ENCODE measurements around the gene TBL1X. TPM values are rescaled to one million over a fixed set of nuclear protein-coding genes. Genes with fewer than 3 reads are reported as not detected.

TBL1X gene
- total RNA-seq, 1 experiment from 2014 or later = 14.6 TPM

GRCh38 chrX:9538544-9539045 is 73.7 kb downstream of the TBL1X start:
- Histone ChIP-seq H3K4me3 (ENCODE audit: low read depth in 2 of 2, low read length in 2 of 2) (no peak overlapping the region), H3K36me3 (ENCODE audit: control insufficient read depth, insufficient read depth, low read length) (no peaks in the 10 kb centered on the region), H3K4me1 (ENCODE audit: control insufficient read depth, insufficient read depth, low read length) (no peaks in the 10 kb centered on the region), H3K9me3 (ENCODE audit: control insufficient read depth, insufficient read depth, low read depth, low read length) (no peaks in the 10 kb centered on the region), H3K27ac (ENCODE audit: low read length) (no peak overlapping the region), H3K27me3 (ENCODE audit: control insufficient read depth, insufficient read depth, low read length) (no peaks in the 10 kb centered on the region)
- BruUV-seq (replicated peaks) = no TSS peak
- POLR2A ChIA-PET = no interaction called here
- CTCF ChIA-PET = no interaction called here
- in situ Hi-C loops (cut with HindIII; ENCODE audit: low pct_unique_long_range_greater_than_20kb, low sequenced_read_pairs) (no loop called here), intact Hi-C loops (cut with micrococcal nuclease; ENCODE audit: unreplicated experiment) (no loop called here)
- no peak for DNase-seq (ENCODE audit: low read depth, low spot score)
- no peak for ATAC-seq
- TF ChIP-seq TCF7L2 (IDR thresholded peaks at IDR 0.05; ENCODE audit: low read depth, low read length) = no peak
- TF ChIP-seq POLR2AphosphoS5 (IDR thresholded peaks at IDR 0.05; ENCODE audit: low read depth, low read length) = no peak
- no peak for TF ChIP-seq SIN3A (IDR thresholded peaks at IDR 0.05; ENCODE audit: borderline replicate concordance, insufficient read depth, low read depth, low read length)
- TF ChIP-seq REST (IDR thresholded peaks at IDR 0.05; ENCODE audit: insufficient read depth in 1 of 2, low read depth in 2 of 2, low read length in 1 of 2) = no peak
- TF ChIP-seq CTCF (IDR thresholded peaks at IDR 0.05) = no peak

- ATAC-seq = no peak
- H3K4me3 ChIP-seq (ENCODE audit: low read depth in 2 of 2, low read length in 2 of 2) = no peak overlapping the region
- no peak for DNase-seq (ENCODE audit: low read depth, low spot score)
- POLR2A ChIA-PET = no interaction called here
- TF ChIP-seq REST (IDR thresholded peaks at IDR 0.05; ENCODE audit: insufficient read depth in 1 of 2, low read depth in 2 of 2, low read length in 1 of 2) (no peak), CTCF (IDR thresholded peaks at IDR 0.05) (no peak), POLR2AphosphoS5 (IDR thresholded peaks at IDR 0.05; ENCODE audit: low read depth, low read length) (no peak), TCF7L2 (IDR thresholded peaks at IDR 0.05; ENCODE audit: low read depth, low read length) (no peak), SIN3A (IDR thresholded peaks at IDR 0.05; ENCODE audit: borderline replicate concordance, insufficient read depth, low read depth, low read length) (no peak)
- no peaks in the 10 kb centered on the region for H3K4me1 ChIP-seq (ENCODE audit: control insufficient read depth, insufficient read depth, low read length)
- no peaks in the 10 kb centered on the region for H3K27me3 ChIP-seq (ENCODE audit: control insufficient read depth, insufficient read depth, low read length)
- intact Hi-C loops (cut with micrococcal nuclease; ENCODE audit: unreplicated experiment) (no loop called here), in situ Hi-C loops (cut with HindIII; ENCODE audit: low pct_unique_long_range_greater_than_20kb, low sequenced_read_pairs) (no loop called here)
- BruUV-seq (replicated peaks) = no TSS peak
- CTCF ChIA-PET = no interaction called here
- H3K36me3 ChIP-seq (ENCODE audit: control insufficient read depth, insufficient read depth, low read length) = no peaks in the 10 kb centered on the region
- no peaks in the 10 kb centered on the region for H3K9me3 ChIP-seq (ENCODE audit: control insufficient read depth, insufficient read depth, low read depth, low read length)
- no peak overlapping the region for H3K27ac ChIP-seq (ENCODE audit: low read length)
Measured at GRCh38 chrX:9539605-9540387, 74.9 kb downstream of the TBL1X start.
